ENCODE measurements around the gene BLTP3B. TPM values are rescaled to one million over a fixed set of nuclear protein-coding genes. Genes with fewer than 3 reads are reported as not detected.

Gene BLTP3B
- total and polyA plus RNA-seq, 4 donors = 11.0 to 36.8 (median 18.6) TPM

- no peak for TF ChIP-seq JUND (IDR thresholded peaks at IDR 0.05)
- TF ChIP-seq, protein P1, sequence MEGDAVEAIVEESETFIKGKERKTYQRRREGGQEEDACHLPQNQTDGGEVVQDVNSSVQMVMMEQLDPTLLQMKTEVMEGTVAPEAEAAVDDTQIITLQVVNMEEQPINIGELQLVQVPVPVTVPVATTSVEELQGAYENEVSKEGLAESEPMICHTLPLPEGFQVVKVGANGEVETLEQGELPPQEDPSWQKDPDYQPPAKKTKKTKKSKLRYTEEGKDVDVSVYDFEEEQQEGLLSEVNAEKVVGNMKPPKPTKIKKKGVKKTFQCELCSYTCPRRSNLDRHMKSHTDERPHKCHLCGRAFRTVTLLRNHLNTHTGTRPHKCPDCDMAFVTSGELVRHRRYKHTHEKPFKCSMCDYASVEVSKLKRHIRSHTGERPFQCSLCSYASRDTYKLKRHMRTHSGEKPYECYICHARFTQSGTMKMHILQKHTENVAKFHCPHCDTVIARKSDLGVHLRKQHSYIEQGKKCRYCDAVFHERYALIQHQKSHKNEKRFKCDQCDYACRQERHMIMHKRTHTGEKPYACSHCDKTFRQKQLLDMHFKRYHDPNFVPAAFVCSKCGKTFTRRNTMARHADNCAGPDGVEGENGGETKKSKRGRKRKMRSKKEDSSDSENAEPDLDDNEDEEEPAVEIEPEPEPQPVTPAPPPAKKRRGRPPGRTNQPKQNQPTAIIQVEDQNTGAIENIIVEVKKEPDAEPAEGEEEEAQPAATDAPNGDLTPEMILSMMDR (IDR thresholded peaks at IDR 0.05; ENCODE audit: low read depth, low read length, missing input control) = peak; percentile 14
- TF ChIP-seq ATF3 (IDR thresholded peaks at IDR 0.05) = no peak
- TF ChIP-seq GABPA (IDR thresholded peaks at IDR 0.05 in 1 of 2, conservative IDR thresholded peaks at IDR 0.05 in 1 of 2) = no peak
- no peak for TF ChIP-seq YY1 (IDR thresholded peaks at IDR 0.05)
- no peak for TF ChIP-seq FOXA2 (IDR thresholded peaks at IDR 0.05)
- TF ChIP-seq, protein P2, sequence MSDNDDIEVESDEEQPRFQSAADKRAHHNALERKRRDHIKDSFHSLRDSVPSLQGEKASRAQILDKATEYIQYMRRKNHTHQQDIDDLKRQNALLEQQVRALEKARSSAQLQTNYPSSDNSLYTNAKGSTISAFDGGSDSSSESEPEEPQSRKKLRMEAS (IDR thresholded peaks at IDR 0.05) = no peak
- peak in 1 of 2 donors; percentile 12 for TF ChIP-seq HNF4A (conservative IDR thresholded peaks at IDR 0.05)
- peak; percentile 15 for TF ChIP-seq SP1 (IDR thresholded peaks at IDR 0.05)
- TF ChIP-seq RAD21 (IDR thresholded peaks at IDR 0.05) = peak in 1 of 2 donors; percentile 25
- TF ChIP-seq NR2F2 (IDR thresholded peaks at IDR 0.05) = no peak
- TF ChIP-seq, protein P3, sequence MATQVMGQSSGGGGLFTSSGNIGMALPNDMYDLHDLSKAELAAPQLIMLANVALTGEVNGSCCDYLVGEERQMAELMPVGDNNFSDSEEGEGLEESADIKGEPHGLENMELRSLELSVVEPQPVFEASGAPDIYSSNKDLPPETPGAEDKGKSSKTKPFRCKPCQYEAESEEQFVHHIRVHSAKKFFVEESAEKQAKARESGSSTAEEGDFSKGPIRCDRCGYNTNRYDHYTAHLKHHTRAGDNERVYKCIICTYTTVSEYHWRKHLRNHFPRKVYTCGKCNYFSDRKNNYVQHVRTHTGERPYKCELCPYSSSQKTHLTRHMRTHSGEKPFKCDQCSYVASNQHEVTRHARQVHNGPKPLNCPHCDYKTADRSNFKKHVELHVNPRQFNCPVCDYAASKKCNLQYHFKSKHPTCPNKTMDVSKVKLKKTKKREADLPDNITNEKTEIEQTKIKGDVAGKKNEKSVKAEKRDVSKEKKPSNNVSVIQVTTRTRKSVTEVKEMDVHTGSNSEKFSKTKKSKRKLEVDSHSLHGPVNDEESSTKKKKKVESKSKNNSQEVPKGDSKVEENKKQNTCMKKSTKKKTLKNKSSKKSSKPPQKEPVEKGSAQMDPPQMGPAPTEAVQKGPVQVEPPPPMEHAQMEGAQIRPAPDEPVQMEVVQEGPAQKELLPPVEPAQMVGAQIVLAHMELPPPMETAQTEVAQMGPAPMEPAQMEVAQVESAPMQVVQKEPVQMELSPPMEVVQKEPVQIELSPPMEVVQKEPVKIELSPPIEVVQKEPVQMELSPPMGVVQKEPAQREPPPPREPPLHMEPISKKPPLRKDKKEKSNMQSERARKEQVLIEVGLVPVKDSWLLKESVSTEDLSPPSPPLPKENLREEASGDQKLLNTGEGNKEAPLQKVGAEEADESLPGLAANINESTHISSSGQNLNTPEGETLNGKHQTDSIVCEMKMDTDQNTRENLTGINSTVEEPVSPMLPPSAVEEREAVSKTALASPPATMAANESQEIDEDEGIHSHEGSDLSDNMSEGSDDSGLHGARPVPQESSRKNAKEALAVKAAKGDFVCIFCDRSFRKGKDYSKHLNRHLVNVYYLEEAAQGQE (IDR thresholded peaks at IDR 0.05) = no peak
- Histone ChIP-seq H3K9me3 (ENCODE audit: control insufficient read depth in 4 of 4, low read length in 3 of 4) (no peaks in the 10 kb centered on the region), H3K27ac (ENCODE audit: low read depth in 1 of 2, low read length in 2 of 2) (no peak overlapping the region), H3K36me3 (ENCODE audit: control insufficient read depth in 4 of 4, insufficient read depth in 3 of 4, low read depth in 1 of 4, low read length in 3 of 4) (peaks cover 0 to 3% (median 0%) of the 10 kb centered on the region in 4 donors), H3K27me3 (ENCODE audit: control insufficient read depth in 4 of 4, insufficient read depth in 4 of 4, low read length in 3 of 4) (no peaks in the 10 kb centered on the region), H3K4me1 (ENCODE audit: control insufficient read depth in 4 of 4, insufficient read depth in 4 of 4, low read length in 3 of 4) (peaks cover 0 to 9% (median 2%) of the 10 kb centered on the region in 4 donors), H3K9ac (ENCODE audit: low read depth in 1 of 2, low read length in 2 of 2) (no peak overlapping the region), H3K4me3 (ENCODE audit: low read depth in 1 of 3, low read length in 3 of 3) (no peak overlapping the region)
- WGBS = 42% methylated on average over 16 of the region's 16 CpGs
- DNase-seq (ENCODE audit: low spot score) = peak; percentile 50
These were observed 20.9 kb upstream of the BLTP3B start for GRCh38 chr12:100163416-100164152.

GRCh38 chr12:100159391-100160104 is 16.9 kb upstream of the BLTP3B start:
- peaks cover 0 to 9% (median 2%) of the 10 kb centered on the region in 4 donors for H3K4me1 ChIP-seq (ENCODE audit: control insufficient read depth in 4 of 4, insufficient read depth in 4 of 4, low read length in 3 of 4)
- H3K36me3 ChIP-seq (ENCODE audit: control insufficient read depth in 4 of 4, insufficient read depth in 3 of 4, low read depth in 1 of 4, low read length in 3 of 4) = no peaks in the 10 kb centered on the region
- H3K4me3 ChIP-seq (ENCODE audit: low read depth in 1 of 3, low read length in 3 of 3) = no peak overlapping the region
- no peak overlapping the region for H3K9ac ChIP-seq (ENCODE audit: low read depth in 1 of 2, low read length in 2 of 2)
- no peak for TF ChIP-seq RAD21 (IDR thresholded peaks at IDR 0.05)
- TF ChIP-seq GABPA (IDR thresholded peaks at IDR 0.05 in 1 of 2, conservative IDR thresholded peaks at IDR 0.05 in 1 of 2) = no peak
- TF ChIP-seq YY1 (IDR thresholded peaks at IDR 0.05) = no peak
- no peak for TF ChIP-seq ATF3 (IDR thresholded peaks at IDR 0.05)
- TF ChIP-seq TAF1 (conservative IDR thresholded peaks at IDR 0.05) = no peak
- H3K27me3 ChIP-seq (ENCODE audit: control insufficient read depth in 4 of 4, insufficient read depth in 4 of 4, low read length in 3 of 4) = no peaks in the 10 kb centered on the region
- H3K9me3 ChIP-seq (ENCODE audit: control insufficient read depth in 4 of 4, low read length in 3 of 4) = no peaks in the 10 kb centered on the region
- H3K27ac ChIP-seq (ENCODE audit: low read depth in 1 of 2, low read length in 2 of 2) = no peak overlapping the region
- no peak for DNase-seq (ENCODE audit: low spot score)
- WGBS = 97% methylated on average over 9 of the region's 9 CpGs

All from liver (tissue), 9 donors.